ENCODE results near the gene TCF7L1.
"Not testable (repeated sequence)": the region's sequence is repeated elsewhere in the genome, so short reads cannot be mapped to it uniquely, and the experiment has no call there.

The TCF7L1 gene

DNA sequence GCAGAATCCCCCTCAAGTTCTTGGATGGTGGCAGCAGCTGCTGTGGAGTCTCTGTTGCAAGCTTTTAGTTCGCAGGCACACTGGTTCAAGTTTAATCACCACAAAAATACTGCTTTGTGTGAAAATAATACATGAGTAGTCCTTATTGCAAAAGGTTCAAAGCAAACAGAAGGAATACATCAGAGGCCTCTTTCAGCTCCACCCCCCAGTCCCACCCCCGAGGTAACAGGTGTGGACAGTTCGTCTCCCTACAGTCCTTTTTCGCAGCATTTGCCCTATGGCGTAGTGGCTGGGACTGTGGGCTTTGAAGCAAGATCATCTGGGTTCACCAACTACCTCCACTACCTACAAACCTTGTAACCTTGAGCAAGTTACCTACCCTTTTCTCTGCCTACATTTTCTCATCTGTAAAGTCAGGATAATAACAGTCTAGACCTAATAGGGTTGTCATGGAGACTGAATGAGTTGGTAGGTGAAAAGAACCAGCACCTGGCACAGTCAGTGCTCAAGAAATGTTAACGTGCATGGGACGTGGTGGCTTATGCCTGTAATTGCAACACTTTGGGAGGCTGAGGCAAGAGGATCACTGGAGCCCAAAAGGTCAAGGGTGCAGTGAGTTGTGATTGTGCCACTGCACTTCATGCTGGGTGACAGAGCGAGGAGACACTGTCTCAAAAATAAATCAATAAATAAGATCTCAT, 61.7 kb downstream of the TCF7L1 start:
- TF ChIP-seq, protein P1, sequence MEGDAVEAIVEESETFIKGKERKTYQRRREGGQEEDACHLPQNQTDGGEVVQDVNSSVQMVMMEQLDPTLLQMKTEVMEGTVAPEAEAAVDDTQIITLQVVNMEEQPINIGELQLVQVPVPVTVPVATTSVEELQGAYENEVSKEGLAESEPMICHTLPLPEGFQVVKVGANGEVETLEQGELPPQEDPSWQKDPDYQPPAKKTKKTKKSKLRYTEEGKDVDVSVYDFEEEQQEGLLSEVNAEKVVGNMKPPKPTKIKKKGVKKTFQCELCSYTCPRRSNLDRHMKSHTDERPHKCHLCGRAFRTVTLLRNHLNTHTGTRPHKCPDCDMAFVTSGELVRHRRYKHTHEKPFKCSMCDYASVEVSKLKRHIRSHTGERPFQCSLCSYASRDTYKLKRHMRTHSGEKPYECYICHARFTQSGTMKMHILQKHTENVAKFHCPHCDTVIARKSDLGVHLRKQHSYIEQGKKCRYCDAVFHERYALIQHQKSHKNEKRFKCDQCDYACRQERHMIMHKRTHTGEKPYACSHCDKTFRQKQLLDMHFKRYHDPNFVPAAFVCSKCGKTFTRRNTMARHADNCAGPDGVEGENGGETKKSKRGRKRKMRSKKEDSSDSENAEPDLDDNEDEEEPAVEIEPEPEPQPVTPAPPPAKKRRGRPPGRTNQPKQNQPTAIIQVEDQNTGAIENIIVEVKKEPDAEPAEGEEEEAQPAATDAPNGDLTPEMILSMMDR (IDR thresholded peaks at IDR 0.05; ENCODE audit: low read depth, low read length) = no peak
- DNase-seq (ENCODE audit: low read depth, low spot score) = no peak
- no peak overlapping the region for H3K4me3 ChIP-seq (ENCODE audit: low read depth, low read length)
- in situ Hi-C loops (cut with HindIII; ENCODE audit: low sequenced_read_pairs) = no loop called here

DNA sequence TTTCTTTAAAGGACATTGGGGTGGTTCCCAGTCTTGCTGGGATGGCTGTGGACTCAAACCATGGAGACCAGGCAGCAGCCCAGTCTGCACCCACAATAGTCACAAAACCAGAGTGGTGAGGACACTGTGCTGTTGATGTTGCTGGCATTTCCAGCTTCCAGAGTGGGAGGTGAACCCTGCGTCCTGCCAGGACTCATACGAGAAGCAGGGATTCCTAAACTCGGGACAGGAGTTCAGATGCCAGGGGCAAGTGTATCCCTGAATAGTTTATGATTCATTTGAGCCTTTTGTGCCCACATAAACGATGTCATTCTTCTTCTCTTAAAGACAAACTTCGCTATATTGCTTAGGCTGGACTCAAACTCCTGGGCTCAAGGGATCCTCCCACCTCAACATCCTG, 62.8 kb downstream of the TCF7L1 start:
- H3K4me3 ChIP-seq (ENCODE audit: low read depth, low read length) = no peak overlapping the region
- no peak for DNase-seq (ENCODE audit: low read depth, low spot score)
- TF ChIP-seq, protein P1 (IDR thresholded peaks at IDR 0.05; ENCODE audit: low read depth, low read length) = no peak
- in situ Hi-C loops (cut with HindIII; ENCODE audit: low sequenced_read_pairs) = no loop called here

DNA sequence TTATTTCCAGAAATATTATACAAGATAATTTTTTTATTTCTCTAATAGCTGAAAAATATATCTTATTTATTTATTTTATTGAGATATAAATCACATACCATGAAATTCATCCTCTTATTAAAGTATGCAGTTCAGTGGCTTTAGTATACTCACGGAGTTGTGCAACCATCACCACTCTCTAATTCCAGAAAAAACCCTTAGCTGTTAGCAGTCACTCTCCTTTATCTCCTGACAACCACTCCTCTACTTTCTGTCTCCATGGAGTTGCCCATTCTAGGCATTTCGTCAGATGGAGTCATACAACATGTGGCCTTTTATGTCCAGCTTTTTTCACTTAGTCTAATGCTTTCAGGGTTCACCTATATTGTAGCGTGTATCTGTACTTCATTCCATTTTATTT, 66.5 kb downstream of the TCF7L1 start:
- in situ Hi-C loops (cut with HindIII; ENCODE audit: low sequenced_read_pairs) = no loop called here
- TF ChIP-seq, protein P1 (IDR thresholded peaks at IDR 0.05; ENCODE audit: low read depth, low read length) = no peak

DNA sequence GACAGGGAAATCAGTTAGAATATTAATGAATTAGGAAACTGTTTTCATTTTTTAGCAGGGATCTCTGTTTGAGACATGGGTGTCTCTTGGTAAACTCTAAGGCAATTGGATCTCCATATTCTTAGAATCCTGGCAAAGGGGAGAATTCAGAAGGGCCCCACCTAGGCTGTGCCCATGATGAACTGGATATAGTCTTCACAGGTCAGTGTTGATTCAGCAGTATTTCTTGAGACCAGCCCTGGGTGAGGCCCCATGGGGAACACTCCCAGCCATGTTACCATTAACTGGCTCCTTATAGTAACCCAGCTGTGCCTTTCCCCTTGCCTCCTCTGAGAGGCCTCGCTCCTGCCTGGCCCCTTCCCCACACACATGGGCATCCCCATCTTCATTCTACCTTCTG, 76.7 kb downstream of the TCF7L1 start:
- TF ChIP-seq, protein P1 (IDR thresholded peaks at IDR 0.05; ENCODE audit: low read depth, low read length) = no peak
- H3K4me3 ChIP-seq (ENCODE audit: low read depth, low read length) = no peak overlapping the region
- in situ Hi-C loops (cut with HindIII; ENCODE audit: low sequenced_read_pairs) = no loop called here
- DNase-seq (ENCODE audit: low read depth, low spot score) = no peak

More for the DNA sequence above, 66.5 kb downstream of the TCF7L1 start:
- no peak overlapping the region for H3K4me3 ChIP-seq (ENCODE audit: low read depth, low read length)
- no peak for DNase-seq (ENCODE audit: low read depth, low spot score)

DNA sequence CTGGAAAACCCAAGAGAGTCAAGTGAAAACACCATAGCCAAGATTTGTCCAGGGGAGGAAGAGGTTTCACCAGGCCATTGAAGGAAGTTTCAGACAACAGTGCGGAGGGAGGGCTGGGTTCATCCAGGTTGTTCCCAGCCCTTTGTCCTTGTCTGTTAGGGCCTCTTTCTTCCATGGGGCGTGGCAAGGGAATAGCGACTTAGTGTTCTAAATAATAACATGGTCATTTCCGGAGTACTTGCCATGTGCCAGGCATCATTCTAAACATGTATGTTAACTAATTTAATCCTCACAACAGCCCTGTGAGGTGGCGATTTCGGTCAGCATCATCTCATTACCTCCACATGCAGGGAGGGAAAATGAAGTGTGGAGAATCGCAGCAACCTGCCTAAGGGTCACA, 77.3 kb downstream of the TCF7L1 start:
- TF ChIP-seq, protein P1 (IDR thresholded peaks at IDR 0.05; ENCODE audit: low read depth, low read length) = no peak
- in situ Hi-C loops (cut with HindIII; ENCODE audit: low sequenced_read_pairs) = no loop called here
- no peak for DNase-seq (ENCODE audit: low read depth, low spot score)
- H3K4me3 ChIP-seq (ENCODE audit: low read depth, low read length) = no peak overlapping the region

DNA sequence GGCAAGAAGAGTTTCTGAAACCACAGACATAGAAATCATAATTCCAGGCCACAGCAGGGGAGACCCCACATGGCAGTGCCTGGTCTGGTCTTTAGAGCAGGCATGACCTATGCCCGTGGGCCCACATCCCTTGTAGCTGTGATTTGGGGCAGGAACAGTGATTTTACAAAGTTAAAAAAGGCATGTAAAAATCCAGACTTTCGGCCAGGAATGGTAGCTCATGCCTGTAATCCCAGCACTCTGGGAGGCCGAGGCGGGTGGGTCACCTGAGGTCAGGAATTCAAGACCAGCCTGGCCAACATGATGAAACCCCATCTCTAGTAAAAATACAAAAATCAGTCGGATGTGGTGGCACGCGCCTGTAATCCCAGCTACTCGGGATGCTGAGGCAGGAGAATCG, 78.4 kb downstream of the TCF7L1 start:
- H3K4me3 ChIP-seq (ENCODE audit: low read depth, low read length); in situ Hi-C loops (cut with HindIII; ENCODE audit: low sequenced_read_pairs): not testable (repeated sequence)

DNA sequence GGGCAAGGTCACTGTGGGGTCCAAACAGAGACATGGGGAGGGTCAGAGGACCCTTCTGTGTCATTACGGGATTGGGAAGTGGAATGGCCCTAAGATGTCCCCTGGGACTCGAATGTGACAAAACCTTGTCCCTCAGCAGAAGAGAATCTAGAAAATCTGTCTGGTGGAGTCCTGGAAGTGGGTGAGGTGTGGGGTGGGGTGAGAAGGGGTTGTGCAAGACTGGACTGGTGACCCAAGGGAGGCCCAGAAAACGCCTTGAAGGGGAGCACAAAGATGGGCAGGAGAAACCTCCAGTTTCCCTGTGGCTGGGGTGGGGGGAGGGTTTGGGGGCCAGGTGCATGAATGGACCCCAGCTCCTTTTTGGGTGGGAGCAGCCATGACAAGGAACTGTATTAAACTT, 79.6 kb downstream of the TCF7L1 start:
- no peak for DNase-seq (ENCODE audit: low read depth, low spot score)
- TF ChIP-seq, protein P1 (IDR thresholded peaks at IDR 0.05; ENCODE audit: low read depth, low read length) = no peak
- no peak overlapping the region for H3K4me3 ChIP-seq (ENCODE audit: low read depth, low read length)
- in situ Hi-C loops (cut with HindIII; ENCODE audit: low sequenced_read_pairs) = no loop called here

More for the DNA sequence above, 78.4 kb downstream of the TCF7L1 start:
- DNase-seq (ENCODE audit: low read depth, low spot score) = not testable (repeated sequence)
